DND-41 (cell line): ENCODE measurements around the gene FCRL4.

ENCODE experiments used
- EZH2 ChIP-seq: IDR thresholded peaks from 3 replicates; pipeline ENCODE4 v1.6.1; 2012; ENCODE audit warnings: borderline replicate concordance, low read depth, mild to moderate bottlenecking, moderate library complexity, low read length, inconsistent platforms; ENCODE audit not compliant: severe bottlenecking
- TF ChIP-seq, protein P1 (sequence below): IDR thresholded peaks from 2 replicates; pipeline ENCODE4 v1.5.1; 2012; ENCODE audit warnings: borderline replicate concordance, low read length, moderate library complexity, mild to moderate bottlenecking; ENCODE audit not compliant: poor library complexity, severe bottlenecking; ENCODE audit errors: extremely low read depth

DNA sequence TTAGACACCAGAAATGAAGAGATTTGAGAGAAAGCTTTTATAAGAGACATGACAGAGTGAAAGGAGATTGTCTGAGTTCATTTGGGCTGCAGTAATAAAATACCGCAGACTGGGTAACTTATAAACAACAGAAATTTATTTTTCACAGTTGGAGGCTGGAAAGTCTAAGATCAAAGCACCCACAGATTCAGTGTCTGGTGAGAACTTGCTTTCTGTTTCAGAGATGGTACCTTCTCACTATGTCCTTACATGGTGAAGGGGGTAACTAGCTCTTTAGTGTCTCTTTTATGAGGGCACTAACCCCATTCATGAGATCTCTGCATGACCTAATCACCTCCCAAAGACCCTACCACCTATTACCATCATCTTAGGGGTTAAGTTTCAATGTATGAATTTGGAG is 30.9 kb upstream of the FCRL4 start:
- TF ChIP-seq, protein P1, sequence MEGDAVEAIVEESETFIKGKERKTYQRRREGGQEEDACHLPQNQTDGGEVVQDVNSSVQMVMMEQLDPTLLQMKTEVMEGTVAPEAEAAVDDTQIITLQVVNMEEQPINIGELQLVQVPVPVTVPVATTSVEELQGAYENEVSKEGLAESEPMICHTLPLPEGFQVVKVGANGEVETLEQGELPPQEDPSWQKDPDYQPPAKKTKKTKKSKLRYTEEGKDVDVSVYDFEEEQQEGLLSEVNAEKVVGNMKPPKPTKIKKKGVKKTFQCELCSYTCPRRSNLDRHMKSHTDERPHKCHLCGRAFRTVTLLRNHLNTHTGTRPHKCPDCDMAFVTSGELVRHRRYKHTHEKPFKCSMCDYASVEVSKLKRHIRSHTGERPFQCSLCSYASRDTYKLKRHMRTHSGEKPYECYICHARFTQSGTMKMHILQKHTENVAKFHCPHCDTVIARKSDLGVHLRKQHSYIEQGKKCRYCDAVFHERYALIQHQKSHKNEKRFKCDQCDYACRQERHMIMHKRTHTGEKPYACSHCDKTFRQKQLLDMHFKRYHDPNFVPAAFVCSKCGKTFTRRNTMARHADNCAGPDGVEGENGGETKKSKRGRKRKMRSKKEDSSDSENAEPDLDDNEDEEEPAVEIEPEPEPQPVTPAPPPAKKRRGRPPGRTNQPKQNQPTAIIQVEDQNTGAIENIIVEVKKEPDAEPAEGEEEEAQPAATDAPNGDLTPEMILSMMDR = no peak
- TF ChIP-seq EZH2 = no peak
